OCI-LY1 (cell line): Measurements from ENCODE around the gene NTS.

Experiments
- CTCF ChIP-seq: fragments of 200-600 bp; sonication (generic), shearing (Covaris generic); IDR thresholded peaks from 2 replicates; pipeline ENCODE4 v1.5.1; 2017; ENCODE audit warnings: mild to moderate bottlenecking, antibody characterized with exemption, low read length, moderate library complexity, mixed read lengths
- EZH2 ChIP-seq: fragments of 200-600 bp; sonication (generic), shearing (Covaris generic); IDR thresholded peaks from 2 replicates; pipeline ENCODE4 v1.8.0; 2017; ENCODE audit warnings: borderline replicate concordance, mixed run types, mild to moderate bottlenecking, antibody characterized with exemption, low read length, moderate library complexity, mixed read lengths

GRCh38 chr12:85843606-85844310, 30.3 kb upstream of the NTS start:
- no peak for TF ChIP-seq CTCF
- TF ChIP-seq EZH2, result no peak
